Endothelial cell of umbilical vein (primary cell): Measurements from ENCODE around the gene SKA1. TPM values are rescaled to one million over a fixed set of nuclear protein-coding genes. Genes with fewer than 3 reads are reported as not detected.

Source experiments
- BruUV-seq: library from RNA; stranded (reverse); fragments of 400-500 nt; replicated peaks from 2 replicates; lab custom pipeline; 2021; lab: Mats Ljungman, UMichigan
- CTCF ChIA-PET: fragments of 300-600, 350-600 bp; sonication (Branson Sonifier 250); formaldehyde crosslinking; loops from one replicate; lab custom pipeline; 2021; ENCODE audit warnings: antibody characterized with exemption, inconsistent platforms; lab: Charles Lee
- POLR2A ChIA-PET: fragments of 300-600, 350-600 bp; sonication (Branson Sonifier 250); formaldehyde crosslinking; loops from one replicate; lab custom pipeline; 2021; ENCODE audit warnings: antibody characterized with exemption, inconsistent platforms; lab: Charles Lee
- DNase-seq: peaks from one replicate; pipeline ENCODE4 v3.0.0-alpha.2; 2011; ENCODE audit warnings: low read depth, low spot score
- FAIRE-seq: peaks from 2 replicates; lab custom pipeline; 2011; peaks lifted over from hg19 to GRCh38; lab: Jason Lieb, UNC
- H2AFZ ChIP-seq: 2 replicates; pipeline ENCODE4 v1.6.0; 2012; ENCODE audit warnings: low read depth, low read length, control low read depth, inconsistent platforms
- H3K27ac ChIP-seq: 2 replicates; pipeline ENCODE4 v1.5.1; 2011; ENCODE audit warnings: low read depth, mild to moderate bottlenecking, control low read depth, low read length, moderate library complexity; ENCODE audit not compliant: insufficient read depth
- H3K27me3 ChIP-seq, 2 experiments: 2 replicates each; pipeline versions ENCODE4 v1.6.0 to v1.6.1; 2011; ENCODE audit warnings: low read length in 2 of 2, mixed read lengths in 1 of 2; ENCODE audit not compliant: control insufficient read depth in 2 of 2, insufficient read depth in 2 of 2
- H3K36me3 ChIP-seq, 2 experiments: 2 replicates in 1 of 2; 3 replicates in 1 of 2; pipeline ENCODE4 v1.5.1; 2011; ENCODE audit warnings: low read length in 2 of 2, mild to moderate bottlenecking in 1 of 2, moderate library complexity in 1 of 2; ENCODE audit not compliant: control insufficient read depth in 2 of 2, insufficient read depth in 2 of 2; ENCODE audit errors: extremely low read depth in 1 of 2
- H3K4me1 ChIP-seq: 3 replicates; pipeline ENCODE4 v1.5.1; 2011; ENCODE audit warnings: mild to moderate bottlenecking, low read length; ENCODE audit not compliant: control insufficient read depth, insufficient read depth; ENCODE audit errors: extremely low read depth
- H3K4me2 ChIP-seq: 2 replicates; pipeline ENCODE4 v1.6.1; 2011; ENCODE audit warnings: low read length, control low read depth, mixed read lengths; ENCODE audit not compliant: insufficient read depth
- H3K4me3 ChIP-seq, 3 experiments: fragments of 200-600 bp in 1 of 3; sonication (generic), shearing (Covaris generic) in 1 of 3; replicated peaks in 1 of 3; 2 replicates each; pipeline ENCODE4 v1.5.1; 2011 to 2016; ENCODE audit warnings: control low read depth in 3 of 3, low read length in 3 of 3, mild to moderate bottlenecking in 2 of 3, inconsistent platforms in 1 of 3, low read depth in 1 of 3, moderate library complexity in 1 of 3; ENCODE audit not compliant: insufficient read depth in 1 of 3
- H3K79me2 ChIP-seq: 2 replicates; pipeline ENCODE4 v1.6.0; 2012; ENCODE audit warnings: low read length, inconsistent platforms; ENCODE audit not compliant: control insufficient read depth, insufficient read depth
- H3K9ac ChIP-seq: replicated peaks from 2 replicates; pipeline ENCODE3; 2011; ENCODE audit warnings: low read length, control low read depth; ENCODE audit not compliant: insufficient read depth; ENCODE audit errors: extremely low read depth
- H3K9me1 ChIP-seq: replicated peaks from 3 replicates; pipeline ENCODE4 v1.6.0; 2011; ENCODE audit warnings: mild to moderate bottlenecking, low read length; ENCODE audit not compliant: control insufficient read depth, insufficient read depth; ENCODE audit errors: extremely low read depth
- H3K9me3 ChIP-seq: replicated peaks from 2 replicates; pipeline ENCODE4 v1.5.1; 2012; ENCODE audit warnings: low read length, inconsistent platforms; ENCODE audit not compliant: control insufficient read depth, insufficient read depth
- H4K20me1 ChIP-seq: replicated peaks from 2 replicates; pipeline ENCODE3; 2011; ENCODE audit warnings: mild to moderate bottlenecking, low read length; ENCODE audit not compliant: control insufficient read depth, insufficient read depth; ENCODE audit errors: extremely low read depth
- CTCF ChIP-seq, 2 donors: IDR thresholded peaks; 1 replicate in 1 of 2; 2 replicates in 1 of 2; pipeline ENCODE4 v1.5.1; 2011; ENCODE audit warnings: low read length in 2 of 2, mild to moderate bottlenecking in 2 of 2, moderate library complexity in 2 of 2, control low read depth in 1 of 2, inconsistent platforms in 1 of 2, low read depth in 1 of 2; ENCODE audit not compliant: insufficient read depth in 1 of 2; ENCODE audit errors: extremely low read depth in 1 of 2
- EZH2 ChIP-seq: IDR thresholded peaks from 2 replicates; pipeline ENCODE4 v1.6.1; 2012; ENCODE audit warnings: borderline replicate concordance, low read depth, mild to moderate bottlenecking, moderate library complexity, low read length, inconsistent platforms; ENCODE audit not compliant: severe bottlenecking
- FOS ChIP-seq: IDR thresholded peaks from 2 replicates; pipeline ENCODE4 v1.6.1; 2011; ENCODE audit warnings: mild to moderate bottlenecking, low read length, moderate library complexity, borderline replicate concordance; ENCODE audit not compliant: insufficient read depth
- GATA2 ChIP-seq: IDR thresholded peaks from 2 replicates; pipeline ENCODE4 v1.7.0; 2011; ENCODE audit warnings: low read depth, mild to moderate bottlenecking, moderate library complexity, mixed read lengths, low read length; ENCODE audit not compliant: insufficient read length, insufficient read depth
- JUN ChIP-seq: IDR thresholded peaks from 2 replicates; pipeline ENCODE4 v1.6.1; 2011; ENCODE audit warnings: borderline replicate concordance, low read depth; ENCODE audit not compliant: insufficient read length, insufficient read depth
- MAX ChIP-seq: IDR thresholded peaks from 2 replicates; pipeline ENCODE4 v1.6.1; 2011; ENCODE audit not compliant: insufficient read depth, insufficient read length
- MYC ChIP-seq: IDR thresholded peaks from one replicate; pipeline ENCODE4 v1.6.1; 2011; ENCODE audit warnings: mild to moderate bottlenecking, low read depth, low read length
- POLR2A ChIP-seq: IDR thresholded peaks from 2 replicates; pipeline ENCODE4 v1.6.1; 2012; ENCODE audit warnings: low read depth, mild to moderate bottlenecking, control low read depth, low read length
- POLR2AphosphoS5 ChIP-seq: IDR thresholded peaks from 2 replicates; pipeline ENCODE4 v1.6.1; 2012; ENCODE audit warnings: low read depth, mild to moderate bottlenecking, control low read depth, low read length, moderate library complexity; ENCODE audit not compliant: insufficient read depth
- dilution Hi-C: fragments of 300-500 bp; cut with MboI; formaldehyde crosslinking; loops from one replicate; pipeline ENCODE4 v1.15.0; 2019; ENCODE audit warnings: low sequenced_read_pairs; ENCODE audit not compliant: extremely low pct_ligation_motif_present
- intact Hi-C: fragments of 100-400 bp; cut with micrococcal nuclease; formaldehyde crosslinking; loops from one replicate; pipeline ENCODE4 v1.10.0; 2022
- polyA plus RNA-seq, 4 experiments: library from polyadenylated mRNA; depleted of rRNA in 3 of 4; stranded (reverse) in 3 of 4; unstranded in 1 of 4; fragments of >200 nt; gene quantifications; 2 replicates each; pipeline versions ENCODE4 v1.2.1 to v1.2.3, GENCODE V29; 2011 to 2012; ENCODE audit warnings: missing spikeins in 1 of 4
- total RNA-seq: library from RNA; stranded (reverse); gene quantifications from 2 replicates; pipeline ENCODE4 v1.2.3, GENCODE V29; 2021

SKA1 gene
- total and polyA plus RNA-seq, 2 donors (not counting 3 experiments of a cell fraction or from before 2014, with no cell fraction given), result 8.7 to 23.9 TPM

GRCh38 chr18:50334546-50335152 is 40.2 kb upstream of the SKA1 start:
- CTCF ChIA-PET, result no interaction called here
- no peak overlapping the region for H3K9ac ChIP-seq
- no peaks in the 10 kb centered on the region for H3K4me1 ChIP-seq
- DNase-seq (no peak), FAIRE-seq (no peak)
- no peak overlapping the region for H2AFZ ChIP-seq
- intact Hi-C loops, result no loop called here
- H3K36me3 ChIP-seq, result no peaks in the 10 kb centered on the region
- no peak for TF ChIP-seq MYC
- TF ChIP-seq JUN, result no peak
- TF ChIP-seq CTCF (IDR thresholded peaks at IDR 0.05; ENCODE audit: extremely low read depth in 1 of 2, insufficient read depth in 1 of 2, low read depth in 1 of 2, low read length in 2 of 2), result no peak
- TF ChIP-seq EZH2, result no peak
- no peak for TF ChIP-seq POLR2A
- TF ChIP-seq MAX, result no peak
- no peak for TF ChIP-seq POLR2AphosphoS5
- TF ChIP-seq FOS, result no peak
- TF ChIP-seq GATA2, result no peak
- peaks cover 2 to 3% of the 10 kb centered on the region in 2 experiments for H3K27me3 ChIP-seq
- H3K79me2 ChIP-seq, result no peaks in the 10 kb centered on the region
- no peaks in the 10 kb centered on the region for H3K9me3 ChIP-seq
- H4K20me1 ChIP-seq, result no peaks in the 10 kb centered on the region
- H3K4me2 ChIP-seq, result no peak overlapping the region
- POLR2A ChIA-PET, result no interaction called here
- H3K27ac ChIP-seq, result no peak overlapping the region
- H3K4me3 ChIP-seq, result no peak overlapping the region
- dilution Hi-C loops, result no loop called here
- H3K9me1 ChIP-seq, result no peaks in the 10 kb centered on the region
- BruUV-seq, result no TSS peak
